ENCODE results near the gene MED25.

The MED25 gene

DNA sequence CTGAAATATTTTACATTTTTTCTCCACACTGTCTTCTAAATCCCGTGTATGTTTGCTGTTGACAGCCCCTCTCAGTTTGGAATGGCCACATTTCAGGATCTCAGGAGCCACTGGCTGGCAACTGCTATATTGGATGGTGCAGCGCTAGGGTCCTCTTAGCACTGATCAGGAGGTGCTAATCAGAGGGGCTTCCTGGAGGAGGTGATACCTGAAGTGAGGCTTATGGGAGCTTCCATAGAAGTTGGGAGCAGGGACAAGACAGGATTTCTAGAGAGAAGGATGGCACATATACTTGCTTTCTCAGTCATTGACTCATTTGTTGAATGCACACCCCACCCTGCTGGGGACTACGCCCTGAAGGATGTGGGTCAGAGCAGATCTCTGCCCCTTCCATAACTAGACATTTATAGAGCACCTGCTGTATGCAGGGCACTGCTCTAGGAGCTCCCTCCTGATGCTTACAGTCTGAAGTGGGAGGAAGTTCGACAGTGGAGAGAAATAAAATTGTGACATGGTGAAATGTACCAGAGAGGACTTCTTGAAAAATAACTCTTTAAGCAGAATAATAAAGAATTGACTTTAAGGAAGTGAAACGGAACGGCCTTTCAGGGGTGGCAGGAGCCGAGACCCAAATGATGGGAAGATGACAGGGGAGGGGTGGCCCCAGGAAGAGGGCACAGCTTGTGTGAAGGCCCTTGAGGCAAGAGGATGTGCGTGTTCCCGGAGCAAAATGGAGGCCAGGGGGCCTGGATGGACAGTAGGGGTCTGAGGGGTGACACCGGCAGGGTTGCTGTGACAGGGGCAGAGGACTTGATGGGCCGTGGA lies 38.1 kb upstream of the MED25 start:
- Histone ChIP-seq H3K27me3 (ENCODE audit: insufficient read depth, low read depth) (no peaks in the 10 kb centered on the region), H4K20me1 (ENCODE audit: insufficient read depth) (no peaks in the 10 kb centered on the region), H3K27ac (no peak overlapping the region), H2AFZ (ENCODE audit: low read depth) (no peak overlapping the region), H3K36me3 (ENCODE audit: insufficient read depth) (peaks cover 3% of the 10 kb centered on the region; the same call in 1 of the 2 replicates), H3K4me1 (ENCODE audit: low read depth, poor library complexity, severe bottlenecking) (no peaks in the 10 kb centered on the region), H3K4me2 (no peak overlapping the region), H3K4me3 (IDR thresholded peaks at IDR 0.05; ENCODE audit: insufficient read depth, low read depth, low read length) (no peak overlapping the region), H3K79me2 (ENCODE audit: insufficient read depth, low read depth) (no peaks in the 10 kb centered on the region), H3K9ac (no peak overlapping the region)
- TF ChIP-seq, protein P1, sequence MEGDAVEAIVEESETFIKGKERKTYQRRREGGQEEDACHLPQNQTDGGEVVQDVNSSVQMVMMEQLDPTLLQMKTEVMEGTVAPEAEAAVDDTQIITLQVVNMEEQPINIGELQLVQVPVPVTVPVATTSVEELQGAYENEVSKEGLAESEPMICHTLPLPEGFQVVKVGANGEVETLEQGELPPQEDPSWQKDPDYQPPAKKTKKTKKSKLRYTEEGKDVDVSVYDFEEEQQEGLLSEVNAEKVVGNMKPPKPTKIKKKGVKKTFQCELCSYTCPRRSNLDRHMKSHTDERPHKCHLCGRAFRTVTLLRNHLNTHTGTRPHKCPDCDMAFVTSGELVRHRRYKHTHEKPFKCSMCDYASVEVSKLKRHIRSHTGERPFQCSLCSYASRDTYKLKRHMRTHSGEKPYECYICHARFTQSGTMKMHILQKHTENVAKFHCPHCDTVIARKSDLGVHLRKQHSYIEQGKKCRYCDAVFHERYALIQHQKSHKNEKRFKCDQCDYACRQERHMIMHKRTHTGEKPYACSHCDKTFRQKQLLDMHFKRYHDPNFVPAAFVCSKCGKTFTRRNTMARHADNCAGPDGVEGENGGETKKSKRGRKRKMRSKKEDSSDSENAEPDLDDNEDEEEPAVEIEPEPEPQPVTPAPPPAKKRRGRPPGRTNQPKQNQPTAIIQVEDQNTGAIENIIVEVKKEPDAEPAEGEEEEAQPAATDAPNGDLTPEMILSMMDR (conservative IDR thresholded peaks at IDR 0.05; ENCODE audit: low read depth, low read length): no peak

DNA sequence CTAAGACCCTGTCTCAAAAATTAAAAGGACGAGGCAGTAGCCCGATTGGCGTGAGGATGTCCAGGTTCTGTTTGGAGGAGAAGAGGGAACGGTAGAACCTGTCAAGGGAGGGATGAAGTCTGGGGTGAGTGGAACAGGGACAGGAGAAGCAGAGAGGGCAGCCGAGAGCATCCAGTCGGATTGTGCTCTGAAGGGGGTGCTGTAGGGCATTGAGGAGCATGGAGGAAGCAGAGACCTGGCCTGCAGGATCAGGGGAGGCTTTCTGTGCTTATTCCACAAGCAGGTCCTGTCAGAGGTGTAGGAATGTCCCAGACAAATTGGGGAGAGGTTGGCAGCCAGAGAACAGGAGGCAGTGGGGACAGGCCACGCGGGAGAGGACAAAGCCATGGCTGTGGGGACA lies 37.2 kb upstream of the MED25 start:
- Histone ChIP-seq H3K4me3 (IDR thresholded peaks at IDR 0.05; ENCODE audit: insufficient read depth, low read depth, low read length) (no peak overlapping the region), H4K20me1 (ENCODE audit: insufficient read depth) (no peaks in the 10 kb centered on the region), H2AFZ (ENCODE audit: low read depth) (no peak overlapping the region), H3K9ac (no peak overlapping the region), H3K4me1 (ENCODE audit: low read depth, poor library complexity, severe bottlenecking) (no peaks in the 10 kb centered on the region), H3K27ac (no peak overlapping the region), H3K27me3 (ENCODE audit: insufficient read depth, low read depth) (no peaks in the 10 kb centered on the region), H3K4me2 (no peak overlapping the region), H3K79me2 (ENCODE audit: insufficient read depth, low read depth) (no peaks in the 10 kb centered on the region), H3K36me3 (ENCODE audit: insufficient read depth) (peaks cover 3% of the 10 kb centered on the region; the same call in 1 of the 2 replicates)
- TF ChIP-seq, protein P1 (conservative IDR thresholded peaks at IDR 0.05; ENCODE audit: low read depth, low read length): no peak

DNA sequence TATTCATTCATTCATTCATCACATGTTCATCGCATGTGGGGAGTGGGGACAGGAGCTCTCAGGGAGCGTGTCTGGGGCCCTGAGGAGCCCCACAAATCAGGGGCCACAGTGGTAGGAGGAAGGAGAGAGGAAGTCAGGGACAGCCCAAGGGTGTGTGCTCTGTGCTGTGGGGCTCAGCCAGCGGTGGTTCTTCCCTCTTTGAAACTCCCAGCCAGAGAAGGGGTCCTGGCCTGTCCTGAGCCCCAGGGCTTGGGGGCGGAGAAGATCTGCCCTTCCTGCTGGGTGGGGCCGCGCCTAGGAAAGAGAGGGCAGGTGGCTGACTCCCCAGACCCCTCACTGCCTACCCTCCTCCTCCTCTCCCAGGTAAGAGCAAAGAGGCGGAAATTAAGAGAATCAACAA lies 36.7 kb upstream of the MED25 start:
- no peak overlapping the region for H3K4me3 ChIP-seq (IDR thresholded peaks at IDR 0.05; ENCODE audit: insufficient read depth, low read depth, low read length)
- TF ChIP-seq, protein P1 (conservative IDR thresholded peaks at IDR 0.05; ENCODE audit: low read depth, low read length): no peak
- H3K27me3 ChIP-seq (ENCODE audit: insufficient read depth, low read depth): no peaks in the 10 kb centered on the region
- H3K27ac ChIP-seq: no peak overlapping the region
- no peak overlapping the region for H3K4me2 ChIP-seq
- H3K79me2 ChIP-seq (ENCODE audit: insufficient read depth, low read depth): no peaks in the 10 kb centered on the region
- no peak overlapping the region for H2AFZ ChIP-seq (ENCODE audit: low read depth)
- no peaks in the 10 kb centered on the region for H3K4me1 ChIP-seq (ENCODE audit: low read depth, poor library complexity, severe bottlenecking)
- no peaks in the 10 kb centered on the region for H4K20me1 ChIP-seq (ENCODE audit: insufficient read depth)
- no peak overlapping the region for H3K9ac ChIP-seq
- H3K36me3 ChIP-seq (ENCODE audit: insufficient read depth): peaks cover 3% of the 10 kb centered on the region; the same call in 1 of the 2 replicates

DNA sequence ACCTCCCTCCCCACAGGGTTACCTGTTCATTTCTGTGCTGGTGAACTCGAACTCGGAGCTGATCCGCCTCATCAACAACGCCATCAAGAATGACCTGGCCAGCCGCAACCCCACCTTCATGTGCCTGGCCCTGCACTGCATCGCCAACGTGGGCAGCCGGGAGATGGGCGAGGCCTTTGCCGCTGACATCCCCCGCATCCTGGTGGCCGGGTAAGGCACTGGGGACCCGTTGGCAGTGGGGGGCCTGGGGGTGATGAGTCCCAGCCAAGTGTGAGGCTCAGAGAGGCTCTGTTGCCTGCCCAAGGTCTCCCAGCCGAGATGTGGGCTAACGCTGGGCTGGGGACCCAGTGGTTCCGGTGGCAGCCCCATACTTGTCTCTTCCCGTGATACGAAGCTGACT lies 35.6 kb upstream of the MED25 start:
- H3K4me2 ChIP-seq: no peak overlapping the region
- no peak overlapping the region for H3K27ac ChIP-seq
- H2AFZ ChIP-seq (ENCODE audit: low read depth): no peak overlapping the region
- TF ChIP-seq, protein P1 (conservative IDR thresholded peaks at IDR 0.05; ENCODE audit: low read depth, low read length): no peak
- H3K27me3 ChIP-seq (ENCODE audit: insufficient read depth, low read depth): no peaks in the 10 kb centered on the region
- no peaks in the 10 kb centered on the region for H3K4me1 ChIP-seq (ENCODE audit: low read depth, poor library complexity, severe bottlenecking)
- no peak overlapping the region for H3K9ac ChIP-seq
- H3K36me3 ChIP-seq (ENCODE audit: insufficient read depth): peaks cover 3% of the 10 kb centered on the region; the same call in 1 of the 2 replicates
- H4K20me1 ChIP-seq (ENCODE audit: insufficient read depth): no peaks in the 10 kb centered on the region
- H3K4me3 ChIP-seq (IDR thresholded peaks at IDR 0.05; ENCODE audit: insufficient read depth, low read depth, low read length): no peak overlapping the region
- no peaks in the 10 kb centered on the region for H3K79me2 ChIP-seq (ENCODE audit: insufficient read depth, low read depth)
